H54 (cell line): ENCODE data around the gene IRS1.

Source experiments
- DNase-seq: peaks from one replicate; pipeline ENCODE4 v3.0.0; 2011; ENCODE audit warnings: low spot score, mixed read lengths; ENCODE audit not compliant: insufficient read length
- FAIRE-seq: peaks from 3 replicates; lab custom pipeline; 2011; peaks lifted over from hg19 to GRCh38; lab: Jason Lieb, UNC
- POLR2A ChIP-seq: IDR thresholded peaks from 2 replicates; pipeline ENCODE4 v1.6.1; 2011; ENCODE audit warnings: low read depth, mild to moderate bottlenecking, low read length

The IRS1 gene

DNA sequence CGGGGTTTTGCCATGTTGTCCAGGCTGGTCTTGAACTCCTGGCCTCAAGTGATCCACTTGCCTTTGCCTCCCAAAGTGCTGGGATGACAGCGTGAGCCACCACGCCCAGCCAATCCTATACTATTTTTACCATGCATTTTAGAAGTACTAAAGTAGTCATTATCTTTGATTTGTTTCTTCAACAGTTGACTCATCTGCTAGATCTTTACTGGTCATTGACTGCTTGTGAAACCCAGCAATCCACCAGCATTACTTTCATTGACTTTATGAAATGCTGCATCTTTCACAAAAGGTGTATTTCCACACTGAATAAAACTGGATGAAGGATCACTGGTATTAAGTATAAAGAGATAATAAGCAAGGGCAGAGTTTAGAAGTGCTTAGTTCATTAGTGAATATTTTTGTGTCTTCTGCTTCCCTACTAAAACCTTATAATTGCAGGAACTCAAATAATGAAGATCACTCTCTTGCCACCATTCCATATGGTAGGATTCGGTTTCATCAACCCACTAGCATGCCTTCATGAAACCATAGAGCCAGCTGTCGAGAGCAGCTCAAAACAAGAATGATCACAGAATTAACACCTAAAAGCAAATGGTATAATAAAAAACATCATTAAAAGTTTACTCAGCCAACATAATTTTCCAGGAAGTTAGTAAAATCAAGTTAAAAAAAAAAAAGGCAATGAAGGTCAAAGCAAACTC, 33.1 kb downstream of the IRS1 start:
- DNase-seq = no peak
- no peak for TF ChIP-seq POLR2A
- FAIRE-seq = no peak

- no peak for TF ChIP-seq POLR2A
- FAIRE-seq (peak; percentile 88), DNase-seq (no peak)
Measured at GRCh38 chr2:226763320-226763719, 36.3 kb downstream of the IRS1 start.

DNA sequence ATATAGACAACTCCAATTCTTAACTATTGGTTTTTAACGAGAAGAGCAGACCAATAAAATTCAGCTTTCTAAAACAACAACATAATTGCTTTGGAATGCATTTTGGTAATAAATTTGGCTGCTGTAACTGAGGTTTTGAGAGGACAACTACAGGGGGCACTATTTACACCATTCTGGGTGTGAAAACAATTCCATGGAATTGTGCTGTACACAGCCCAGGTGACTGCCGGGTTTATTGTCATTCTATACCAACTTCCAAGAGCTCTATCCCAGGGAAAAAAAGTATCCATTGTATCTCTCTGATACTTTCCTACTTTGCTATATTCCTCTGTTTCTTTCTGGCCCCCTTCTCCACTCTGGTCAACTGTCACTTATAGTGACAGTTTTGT, 38.4 kb downstream of the IRS1 start:
- FAIRE-seq (no peak), DNase-seq (no peak)
- no peak for TF ChIP-seq POLR2A

GRCh38 chr2:226760412-226761194, 39.0 kb downstream of the IRS1 start:
- FAIRE-seq = peak; percentile 97
- peak; percentile 17 for DNase-seq
- no peak for TF ChIP-seq POLR2A

DNA sequence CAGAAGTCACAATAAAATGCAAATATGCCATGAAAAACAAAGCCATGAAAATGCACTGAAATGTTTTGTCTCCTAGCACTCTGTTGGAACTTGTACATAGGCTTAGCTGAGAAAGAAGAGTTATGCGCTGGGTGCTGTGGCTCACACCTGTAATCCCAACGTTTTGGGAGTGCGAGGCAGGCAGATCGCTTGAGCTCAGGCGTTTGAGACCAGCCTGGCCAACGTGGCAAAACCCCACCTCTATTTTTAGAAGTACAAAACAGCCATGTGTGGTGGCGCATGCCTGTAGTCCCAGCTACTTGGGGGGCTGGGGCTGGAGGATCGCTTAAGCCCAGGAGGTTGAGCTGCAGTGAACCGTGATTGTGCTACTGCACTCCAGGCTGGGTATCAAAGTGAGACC, 39.9 kb downstream of the IRS1 start:
- TF ChIP-seq POLR2A = no peak
- no peak for FAIRE-seq
- no peak for DNase-seq

DNA sequence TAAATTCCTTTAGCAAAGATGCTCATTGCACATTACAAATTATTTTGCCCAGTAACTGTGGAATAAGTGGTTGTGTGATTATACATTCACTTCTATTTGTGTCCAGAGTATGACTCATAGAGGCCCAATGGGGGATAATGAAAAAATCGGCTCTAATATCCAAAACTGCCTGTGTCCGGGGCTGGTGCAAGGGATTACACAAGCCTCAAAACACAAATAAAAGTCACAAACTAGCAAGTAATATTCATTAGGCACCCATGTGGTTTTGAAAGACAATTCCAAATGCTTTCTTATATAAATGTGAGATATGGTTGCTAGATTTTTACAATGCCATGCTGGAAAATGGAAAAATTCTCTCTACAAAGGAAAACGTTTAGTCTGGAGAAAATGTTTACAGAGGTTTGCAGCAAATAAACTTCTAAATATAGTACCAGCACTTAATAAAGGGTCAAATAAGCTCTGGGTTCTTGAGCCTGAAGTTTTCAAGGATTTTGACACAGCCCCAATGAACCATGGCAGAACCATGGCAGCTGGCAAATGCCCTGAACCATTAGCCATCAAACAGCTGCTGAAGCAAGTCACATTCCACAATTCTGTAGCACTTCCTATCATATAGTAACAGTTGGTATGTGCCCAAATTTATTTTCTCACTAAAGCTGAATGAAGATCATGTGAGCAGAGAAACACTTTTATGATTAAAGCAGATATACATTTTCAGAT, 40.5 kb downstream of the IRS1 start:
- TF ChIP-seq POLR2A = no peak
- DNase-seq (no peak), FAIRE-seq (peak; percentile 93)

DNA sequence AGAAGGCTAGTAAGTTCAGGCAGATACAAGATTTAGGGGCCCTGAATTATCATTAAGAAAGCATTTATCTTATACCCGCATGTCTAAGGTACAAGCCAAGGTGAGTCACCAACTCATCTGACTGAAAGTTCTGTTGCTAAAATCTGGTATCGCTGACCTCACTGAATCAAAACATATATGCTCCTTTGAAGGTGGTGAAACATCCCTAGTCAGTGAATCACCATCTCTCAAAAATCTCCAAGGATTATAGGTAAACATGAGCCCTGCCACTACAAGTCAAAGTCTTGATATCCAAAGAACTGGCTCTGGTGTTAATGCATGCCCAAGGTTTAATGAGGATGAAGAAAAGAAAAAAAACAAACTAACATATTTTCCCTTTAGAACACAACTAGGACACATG, 43.5 kb downstream of the IRS1 start:
- DNase-seq (peak; percentile 43), FAIRE-seq (peak; percentile 98)
- TF ChIP-seq POLR2A = no peak

- FAIRE-seq (peak; percentile 33), DNase-seq (no peak)
- TF ChIP-seq POLR2A = no peak
Measured at GRCh38 chr2:226755631-226756030, 44.0 kb downstream of the IRS1 start.

- DNase-seq = no peak
- FAIRE-seq = peak; percentile 11
- no peak for TF ChIP-seq POLR2A
Measured at GRCh38 chr2:226754821-226755604, 44.6 kb downstream of the IRS1 start.

GRCh38 chr2:226752887-226753286, 46.7 kb downstream of the IRS1 start:
- no peak for TF ChIP-seq POLR2A
- peak; percentile 55 for FAIRE-seq

DNA sequence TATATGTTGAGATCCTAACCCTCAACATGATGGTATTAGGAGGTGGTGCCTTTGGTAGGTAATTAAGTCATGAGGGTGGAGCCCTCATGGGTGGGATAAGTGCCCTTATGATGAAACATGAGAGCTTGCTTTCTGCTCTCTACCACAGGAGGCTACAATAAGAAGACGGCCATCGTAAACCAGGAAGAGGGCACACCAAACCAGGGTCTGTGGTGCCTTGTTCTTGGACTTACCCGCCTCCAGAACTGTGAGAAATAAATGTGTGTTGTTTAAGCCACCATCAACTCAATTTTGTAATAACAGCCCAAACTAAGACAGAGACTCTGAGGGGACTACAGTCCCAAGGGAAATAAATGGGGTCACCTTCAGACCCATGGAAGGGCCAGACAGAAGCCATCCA, 52.3 kb downstream of the IRS1 start:
- no peak for TF ChIP-seq POLR2A
- FAIRE-seq (no peak), DNase-seq (no peak)

More at GRCh38 chr2:226752887-226753286, 46.7 kb downstream of the IRS1 start:
- no peak for DNase-seq

- no peak for TF ChIP-seq POLR2A
- DNase-seq (no peak), FAIRE-seq (no peak)
Measured at GRCh38 chr2:226746196-226746800, 53.3 kb downstream of the IRS1 start.

DNA sequence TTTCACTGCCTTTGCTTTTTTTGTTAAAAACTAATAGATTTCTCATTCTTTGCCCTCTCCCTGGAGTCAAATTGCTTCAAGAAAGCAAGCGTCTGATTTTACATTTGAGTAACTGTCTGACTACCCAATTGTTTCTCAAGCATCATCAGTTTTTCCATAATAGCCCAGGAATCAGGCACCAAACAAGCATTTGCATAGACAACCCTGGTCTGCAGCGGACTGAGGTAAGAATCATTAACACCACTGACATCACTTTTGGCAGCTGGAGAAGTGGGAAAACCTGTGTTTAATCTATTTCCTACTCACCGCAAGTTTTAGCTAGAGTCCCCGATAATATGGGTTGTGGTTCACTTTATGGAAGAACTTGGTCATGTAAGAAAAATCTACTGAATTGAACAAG, 55.7 kb downstream of the IRS1 start:
- no peak for TF ChIP-seq POLR2A
- FAIRE-seq (no peak), DNase-seq (no peak)
